IMR-90 (cell line): ENCODE measurements around the gene ADGRG1.

Experiments used
- BHLHE40 ChIP-seq: fragments of 150-350 bp; IDR thresholded peaks from 2 replicates; pipeline ENCODE4 v1.6.1; 2016; ENCODE audit warnings: mild to moderate bottlenecking, low read depth, low read length
- CTCF ChIP-seq: conservative IDR thresholded peaks from 2 replicates; pipeline ENCODE4 v1.5.1; 2012; ENCODE audit warnings: mild to moderate bottlenecking, low read depth, low read length, improper control_type of control experiment
- ELK1 ChIP-seq: fragments of 150-350 bp; IDR thresholded peaks from 2 replicates; pipeline ENCODE4 v1.6.1; 2016; ENCODE audit warnings: low read depth, mild to moderate bottlenecking, low read length, moderate library complexity, borderline replicate concordance
- FOS ChIP-seq: fragments of 150-350 bp; IDR thresholded peaks from 2 replicates; pipeline ENCODE4 v1.6.1; 2016; ENCODE audit warnings: low read depth, low read length
- MAFK ChIP-seq: IDR thresholded peaks from 2 replicates; pipeline ENCODE4 v1.6.1; 2012; ENCODE audit warnings: low read depth, low read length, improper control_type of control experiment
- MAZ ChIP-seq: IDR thresholded peaks from 2 replicates; pipeline ENCODE4 v1.6.1; 2012; ENCODE audit warnings: low read depth, mild to moderate bottlenecking, low read length, improper control_type of control experiment, moderate library complexity, borderline replicate concordance
- MXI1 ChIP-seq: IDR thresholded peaks from 2 replicates; pipeline ENCODE4 v1.6.1; 2012; ENCODE audit warnings: low read depth, mild to moderate bottlenecking, low read length, moderate library complexity, borderline replicate concordance
- POLR2A ChIP-seq: IDR thresholded peaks from 2 replicates; pipeline ENCODE4 v1.6.1; 2012; ENCODE audit warnings: mild to moderate bottlenecking, low read depth, low read length
- RAD21 ChIP-seq: IDR thresholded peaks from 2 replicates; pipeline ENCODE4 v1.6.1; 2012; ENCODE audit warnings: low read length, improper control_type of control experiment
- RCOR1 ChIP-seq: IDR thresholded peaks from 2 replicates; pipeline ENCODE4 v1.6.1; 2012; ENCODE audit warnings: mild to moderate bottlenecking, low read length, improper control_type of control experiment; ENCODE audit not compliant: insufficient replicate concordance
- RFX5 ChIP-seq: IDR thresholded peaks from 2 replicates; pipeline ENCODE4 v1.8.0; 2012; ENCODE audit warnings: low read depth, mild to moderate bottlenecking, low read length, moderate library complexity
- SMC3 ChIP-seq: fragments of 150-350 bp; IDR thresholded peaks from 2 replicates; pipeline ENCODE4 v1.6.1; 2016; ENCODE audit warnings: low read depth, mild to moderate bottlenecking, antibody characterized with exemption, low read length, moderate library complexity

DNA sequence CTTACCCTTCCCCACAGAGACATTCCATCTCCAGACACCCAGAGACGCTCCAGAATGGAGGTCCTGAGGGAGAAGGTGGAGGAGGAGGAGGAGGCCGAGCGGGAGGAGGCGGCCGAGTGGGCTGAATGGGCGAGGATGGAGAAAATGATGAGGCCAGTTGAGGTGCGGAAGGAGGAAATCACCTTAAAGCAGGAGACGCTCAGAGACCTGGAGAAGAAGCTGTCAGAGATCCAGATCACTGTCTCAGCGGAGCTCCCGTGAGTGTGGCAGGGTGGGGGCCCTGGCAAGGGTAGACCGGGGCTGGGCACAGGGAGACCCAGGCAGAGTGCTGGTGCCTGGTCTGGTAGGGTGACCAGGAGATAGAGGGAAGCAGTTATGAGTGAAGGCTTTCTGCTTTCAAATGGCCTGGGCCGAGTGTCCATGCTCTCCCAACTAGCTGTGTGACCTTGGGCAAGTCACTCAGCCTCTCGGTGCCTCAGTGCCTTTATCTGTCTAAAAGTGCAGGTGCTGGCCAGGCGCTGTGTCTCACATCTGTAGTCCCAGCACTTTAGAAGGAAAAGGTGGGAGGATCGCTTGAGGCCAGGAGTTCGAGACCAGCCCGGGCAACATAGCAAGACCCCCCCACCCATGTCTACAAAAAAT lies 69.6 kb downstream of the ADGRG1 start:
- TF ChIP-seq CTCF, result no peak
- TF ChIP-seq POLR2A, result no peak
- TF ChIP-seq RAD21, result no peak
- TF ChIP-seq MAFK, result no peak
- TF ChIP-seq MXI1, result no peak
- TF ChIP-seq FOS, result no peak
- no peak for TF ChIP-seq MAZ
- no peak for TF ChIP-seq BHLHE40
- no peak for TF ChIP-seq RFX5
- no peak for TF ChIP-seq RCOR1
- TF ChIP-seq SMC3, result no peak
- no peak for TF ChIP-seq ELK1
